Lower leg skin (tissue), 3 donors: ENCODE measurements around the gene ANKRD13A.

Experiments used
- POLR2A ChIP-seq, 2 donors: fragments of 450-650 bp; IDR thresholded peaks; one replicate each; pipeline ENCODE4 v1.6.1; 2016 to 2017; ENCODE audit warnings: antibody characterized with exemption in 2 of 2, mild to moderate bottlenecking in 1 of 2, moderate library complexity in 1 of 2
- TF ChIP-seq, protein P1 (sequence below), 3 donors: fragments of 450-650 bp; IDR thresholded peaks; one replicate each; pipeline ENCODE4 v1.5.1; 2016; ENCODE audit warnings: antibody characterized with exemption in 3 of 3, mild to moderate bottlenecking in 3 of 3, moderate library complexity in 2 of 3

DNA sequence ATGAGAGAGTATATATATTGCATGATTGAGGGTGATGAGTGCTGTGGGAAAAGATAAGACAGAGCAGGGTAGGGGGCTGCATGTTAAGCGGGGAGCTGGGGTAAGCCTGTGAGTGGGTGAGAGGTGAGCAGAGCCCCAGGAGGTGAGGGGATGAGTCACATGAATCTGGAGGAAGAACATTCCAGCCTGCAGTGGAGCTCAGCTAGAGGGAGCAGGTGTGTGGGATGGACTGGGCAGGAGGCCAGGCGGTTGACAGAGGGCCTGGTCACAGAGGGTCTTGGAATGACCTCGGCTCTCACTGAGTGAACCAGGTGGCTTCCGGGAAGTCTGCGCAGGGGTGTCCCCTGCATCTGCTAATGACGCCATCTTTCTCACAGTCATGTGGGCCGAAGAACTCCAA, 47.5 kb upstream of the ANKRD13A start:
- TF ChIP-seq POLR2A (IDR thresholded peaks at IDR 0.05): no peak
- TF ChIP-seq, protein P1, sequence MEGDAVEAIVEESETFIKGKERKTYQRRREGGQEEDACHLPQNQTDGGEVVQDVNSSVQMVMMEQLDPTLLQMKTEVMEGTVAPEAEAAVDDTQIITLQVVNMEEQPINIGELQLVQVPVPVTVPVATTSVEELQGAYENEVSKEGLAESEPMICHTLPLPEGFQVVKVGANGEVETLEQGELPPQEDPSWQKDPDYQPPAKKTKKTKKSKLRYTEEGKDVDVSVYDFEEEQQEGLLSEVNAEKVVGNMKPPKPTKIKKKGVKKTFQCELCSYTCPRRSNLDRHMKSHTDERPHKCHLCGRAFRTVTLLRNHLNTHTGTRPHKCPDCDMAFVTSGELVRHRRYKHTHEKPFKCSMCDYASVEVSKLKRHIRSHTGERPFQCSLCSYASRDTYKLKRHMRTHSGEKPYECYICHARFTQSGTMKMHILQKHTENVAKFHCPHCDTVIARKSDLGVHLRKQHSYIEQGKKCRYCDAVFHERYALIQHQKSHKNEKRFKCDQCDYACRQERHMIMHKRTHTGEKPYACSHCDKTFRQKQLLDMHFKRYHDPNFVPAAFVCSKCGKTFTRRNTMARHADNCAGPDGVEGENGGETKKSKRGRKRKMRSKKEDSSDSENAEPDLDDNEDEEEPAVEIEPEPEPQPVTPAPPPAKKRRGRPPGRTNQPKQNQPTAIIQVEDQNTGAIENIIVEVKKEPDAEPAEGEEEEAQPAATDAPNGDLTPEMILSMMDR (IDR thresholded peaks at IDR 0.05): no peak
